Measurements from ENCODE around the gene OXSM.

OXSM gene

GRCh38 chr3:25768851-25769250, 21.0 kb upstream of the OXSM start:
- DNase-seq (ENCODE audit: extremely low read depth, low read depth) = no peak
- no peak for TF ChIP-seq CTCF (IDR thresholded peaks at IDR 0.05; ENCODE audit: low read depth, low read length)

GRCh38 chr3:25775936-25776335, 14.0 kb upstream of the OXSM start:
- DNase-seq (ENCODE audit: extremely low read depth, low read depth) = no peak
- TF ChIP-seq CTCF (IDR thresholded peaks at IDR 0.05; ENCODE audit: low read depth, low read length) = no peak

- TF ChIP-seq CTCF (IDR thresholded peaks at IDR 0.05; ENCODE audit: low read depth, low read length) = no peak
Observed at GRCh38 chr3:25780618-25781017, 9.3 kb upstream of the OXSM start.

GRCh38 chr3:25781145-25781757, 8.6 kb upstream of the OXSM start:
- DNase-seq (ENCODE audit: extremely low read depth, low read depth) = no peak
- TF ChIP-seq CTCF (IDR thresholded peaks at IDR 0.05; ENCODE audit: low read depth, low read length) = no peak

More at GRCh38 chr3:25780618-25781017, 9.3 kb upstream of the OXSM start:
- DNase-seq (ENCODE audit: extremely low read depth, low read depth) = no peak

GRCh38 chr3:25781758-25782594, 7.9 kb upstream of the OXSM start:
- no peak for TF ChIP-seq CTCF (IDR thresholded peaks at IDR 0.05; ENCODE audit: low read depth, low read length)
- no peak for DNase-seq (ENCODE audit: extremely low read depth, low read depth)

GRCh38 chr3:25782636-25782937, 7.3 kb upstream of the OXSM start:
- no peak for DNase-seq (ENCODE audit: extremely low read depth, low read depth)
- TF ChIP-seq CTCF (IDR thresholded peaks at IDR 0.05; ENCODE audit: low read depth, low read length) = no peak

- no peak for TF ChIP-seq CTCF (IDR thresholded peaks at IDR 0.05; ENCODE audit: low read depth, low read length)
- DNase-seq (ENCODE audit: extremely low read depth, low read depth) = no peak
Observed at GRCh38 chr3:25782938-25783660, 6.8 kb upstream of the OXSM start, which contains the start of gene NGLY1. NGLY1 (minus strand) TSS chr3:25783443; CDS start chr3:25783390, 53 bp downstream.

Measured in AG09319 (cell line).